HepG2 (cell line): Measurements from ENCODE around the gene TCF7L2. TPM values are rescaled to one million over a fixed set of nuclear protein-coding genes. Genes with fewer than 3 reads are reported as not detected.
A peak's percentile ranks its signal among the peaks of the same experiment; 100 is the strongest.

Experiments used
- ATAC-seq: fragments of 200-7000 bp; cut with Tn5 transposase; 3 replicates; pipeline ENCODE4 v1.9.1; 2020; ENCODE audit warnings: mild to moderate bottlenecking, moderate library complexity
- BruUV-seq: library from RNA; stranded (reverse); fragments of 400-500 nt; replicated peaks from 2 replicates; lab custom pipeline; 2021; lab: Mats Ljungman, UMichigan
- CTCF ChIA-PET: fragments of 300-600 bp; formaldehyde crosslinking; extraction: SDS; loops from one replicate; lab custom pipeline; 2021; ENCODE audit warnings: low total read pairs, inconsistent platforms, low intra/inter-chr PET ratio; lab: Yijun Ruan, JAX
- POLR2A ChIA-PET: fragments of 350-600 bp; sonication (Branson Sonifier 250); formaldehyde crosslinking; loops from one replicate; lab custom pipeline; 2020; ENCODE audit warnings: antibody characterized with exemption, inconsistent platforms; lab: Yijun Ruan, JAX
- DNase-seq: peaks from one replicate; pipeline ENCODE4 v3.0.0-alpha.2; 2015; ENCODE audit warnings: low spot score
- FAIRE-seq: peaks from 3 replicates; lab custom pipeline; 2011; peaks lifted over from hg19 to GRCh38; lab: Jason Lieb, UNC
- H2AFZ ChIP-seq: one replicate; pipeline ENCODE4 v1.6.1; 2011; ENCODE audit warnings: low read length, inconsistent platforms
- H3K27ac ChIP-seq: fragments of 300-600 bp; 3 replicates; pipeline ENCODE4 v1.8.0; 2011; ENCODE audit warnings: mixed run types, mild to moderate bottlenecking, mixed read lengths, low read length, inconsistent platforms; ENCODE audit not compliant: insufficient read depth; ENCODE audit errors: extremely low read length
- H3K27me3 ChIP-seq, 2 experiments: fragments of 200-600 bp in 1 of 2; 2 replicates in 1 of 2; 3 replicates in 1 of 2; pipeline versions ENCODE4 v1.6.0 to v1.8.0; 2011; ENCODE audit warnings: low read length in 2 of 2, mild to moderate bottlenecking in 2 of 2, moderate library complexity in 2 of 2, inconsistent platforms in 1 of 2; ENCODE audit not compliant: insufficient read depth in 2 of 2, control insufficient read depth in 1 of 2
- H3K36me3 ChIP-seq, 2 experiments: fragments of 200-600 bp in 1 of 2; replicated peaks in 1 of 2; 2 replicates in 1 of 2; 3 replicates in 1 of 2; pipeline versions ENCODE4 v1.5.1 to v1.8.0; 2011; ENCODE audit warnings: low read length in 2 of 2, inconsistent platforms in 1 of 2; ENCODE audit not compliant: insufficient read depth in 2 of 2, control insufficient read depth in 1 of 2
- H3K4me1 ChIP-seq: 2 replicates; pipeline ENCODE4 v1.5.1; 2012; ENCODE audit warnings: low read length, inconsistent platforms; ENCODE audit not compliant: insufficient read depth
- H3K4me2 ChIP-seq: 2 replicates; pipeline ENCODE4 v1.6.0; 2011; ENCODE audit warnings: low read depth, low read length, inconsistent platforms
- H3K4me3 ChIP-seq, 3 experiments: fragments of 200-600 bp in 1 of 3; sonication (generic), shearing (Covaris generic) in 1 of 3; replicated peaks in 1 of 3; 2 replicates each; pipeline ENCODE4 v1.5.1; 2011 to 2016; ENCODE audit warnings: low read length in 3 of 3, inconsistent platforms in 2 of 3, low read depth in 2 of 3, mild to moderate bottlenecking in 2 of 3, control low read depth in 1 of 3, mixed read lengths in 1 of 3; ENCODE audit not compliant: insufficient read depth in 1 of 3
- H3K79me2 ChIP-seq: one replicate; pipeline ENCODE4 v1.6.1; 2011; ENCODE audit warnings: low read length, inconsistent platforms; ENCODE audit not compliant: insufficient read depth
- H3K9ac ChIP-seq: 2 replicates; pipeline ENCODE4 v1.6.0; 2011; ENCODE audit warnings: mild to moderate bottlenecking, low read depth, low read length, inconsistent platforms; ENCODE audit not compliant: insufficient read depth
- H3K9me3 ChIP-seq: 2 replicates; pipeline ENCODE4 v1.5.1; 2012; ENCODE audit warnings: mild to moderate bottlenecking, low read length
- H4K20me1 ChIP-seq: 2 replicates; pipeline ENCODE4 v1.6.0; 2011; ENCODE audit warnings: inconsistent platforms, mild to moderate bottlenecking, low read length, moderate library complexity; ENCODE audit not compliant: insufficient read depth
- ATF7-NPFF ChIP-seq: sonication (generic); formaldehyde crosslinking; IDR thresholded peaks from 2 replicates; pipeline ENCODE4 v1.8.1; 2023; ENCODE audit warnings: mild to moderate bottlenecking, low read depth, missing genetic modification reagents, moderate library complexity
- BCL6 ChIP-seq: IDR thresholded peaks from 2 replicates; pipeline ENCODE4 v1.6.1; 2016; ENCODE audit warnings: missing genetic modification reagents, missing compliant biosample characterization
- JUNB ChIP-seq: sonication (generic); formaldehyde crosslinking; IDR thresholded peaks from 2 replicates; pipeline ENCODE4 v1.8.0; 2022; ENCODE audit warnings: missing genetic modification reagents, mild to moderate bottlenecking, borderline replicate concordance
- MEIS1 ChIP-seq: sonication (generic); formaldehyde crosslinking; IDR thresholded peaks from 2 replicates; pipeline ENCODE4 v1.9.0; 2021; ENCODE audit warnings: mild to moderate bottlenecking, missing genetic modification reagents, moderate library complexity, borderline replicate concordance
- POLR2AphosphoS5 ChIP-seq: IDR thresholded peaks from 2 replicates; pipeline ENCODE4 v1.6.1; 2012; ENCODE audit warnings: low read depth, low read length
- WGBS: methylation state at CpG from one replicate; pipeline ENCODE4 v1.1.6; 2017; ENCODE audit warnings: low lambda C conversion rate; 5-methylcytosine and 5-hydroxymethylcytosine counted together
- in situ Hi-C: cut with HindIII; loops from 2 replicates; pipeline ENCODE4 v1.10.0; 2017; ENCODE audit warnings: low pct_unique_long_range_greater_than_20kb; ENCODE audit not compliant: extremely low pct_ligation_motif_present
- intact Hi-C: fragments of 100-400 bp; cut with micrococcal nuclease; formaldehyde crosslinking; loops from one replicate; pipeline ENCODE4 v1.10.0; 2022; ENCODE audit not compliant: unreplicated experiment
- polyA plus RNA-seq, 8 experiments: library from polyadenylated mRNA; depleted of rRNA in 3 of 8; stranded (reverse) in 7 of 8; unstranded in 1 of 8; fragments of >200 nt; fragmentation: Illumina TruSeq in 4 of 8; extraction: Trizol in 4 of 8; gene quantifications; 2 replicates each; pipeline versions ENCODE4 v1.2.1 to v1.2.3, GENCODE V29; 2011 to 2016; ENCODE audit warnings: low read depth in 4 of 8, missing spikeins in 1 of 8, mixed read lengths in 1 of 8; ENCODE audit not compliant: insufficient read depth in 1 of 8
- total RNA-seq, 5 experiments: library from RNA; depleted of rRNA; stranded (reverse); fragments of >200 nt; fragmentation: Illumina TruSeq; extraction: Trizol; gene quantifications; 2 replicates each; pipeline ENCODE4 v1.2.3, GENCODE V29; 2016; ENCODE audit warnings: low read depth in 1 of 5
- TF ChIP-seq, protein P1 (sequence below): sonication (generic); formaldehyde crosslinking; IDR thresholded peaks from 2 replicates; pipeline ENCODE4 v1.4.0; 2020; ENCODE audit warnings: low read depth, missing genetic modification reagents

Gene TCF7L2
- total and polyA plus RNA-seq, 2 of the 13 experiments (the other 11 are each of a cell fraction or from before 2014, with no cell fraction given) = 3.9 to 13.7 TPM

DNA sequence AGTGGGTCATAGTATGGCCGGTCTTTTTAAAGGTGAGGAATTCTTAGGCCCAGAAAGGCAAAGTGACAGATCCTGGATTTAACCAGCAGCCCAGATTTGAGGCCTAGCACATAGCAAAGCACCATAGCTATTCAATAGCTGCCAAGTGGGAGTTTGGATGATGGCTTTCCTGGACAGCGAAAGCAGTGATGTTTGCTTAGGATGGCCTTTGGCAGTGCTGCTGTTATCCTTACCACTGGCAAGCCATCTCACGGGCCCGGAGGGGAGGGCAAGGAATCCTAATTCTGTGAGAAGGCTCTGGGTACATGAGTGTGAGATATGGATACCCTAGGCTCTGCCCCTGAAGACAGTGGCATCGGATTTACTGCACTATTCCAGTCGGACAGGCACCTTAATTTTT, 50.4 kb downstream of the TCF7L2 start:
- FAIRE-seq = no peak
- in situ Hi-C loops (no loop called here), intact Hi-C loops (no loop called here)

More for the DNA sequence above, 50.4 kb downstream of the TCF7L2 start:
- CTCF ChIA-PET = no interaction called here
- 97% methylated on average over 6 of the region's 6 CpGs for WGBS
- Histone ChIP-seq H3K9ac (no peak overlapping the region), H3K79me2 (peaks cover 95% of the 10 kb centered on the region), H3K4me1 (peaks cover 62% of the 10 kb centered on the region)
- ATAC-seq (no peak), DNase-seq (no peak)
- no peak for TF ChIP-seq ATF7-NPFF
- TF ChIP-seq MEIS1 = no peak
- TF ChIP-seq, protein P1, sequence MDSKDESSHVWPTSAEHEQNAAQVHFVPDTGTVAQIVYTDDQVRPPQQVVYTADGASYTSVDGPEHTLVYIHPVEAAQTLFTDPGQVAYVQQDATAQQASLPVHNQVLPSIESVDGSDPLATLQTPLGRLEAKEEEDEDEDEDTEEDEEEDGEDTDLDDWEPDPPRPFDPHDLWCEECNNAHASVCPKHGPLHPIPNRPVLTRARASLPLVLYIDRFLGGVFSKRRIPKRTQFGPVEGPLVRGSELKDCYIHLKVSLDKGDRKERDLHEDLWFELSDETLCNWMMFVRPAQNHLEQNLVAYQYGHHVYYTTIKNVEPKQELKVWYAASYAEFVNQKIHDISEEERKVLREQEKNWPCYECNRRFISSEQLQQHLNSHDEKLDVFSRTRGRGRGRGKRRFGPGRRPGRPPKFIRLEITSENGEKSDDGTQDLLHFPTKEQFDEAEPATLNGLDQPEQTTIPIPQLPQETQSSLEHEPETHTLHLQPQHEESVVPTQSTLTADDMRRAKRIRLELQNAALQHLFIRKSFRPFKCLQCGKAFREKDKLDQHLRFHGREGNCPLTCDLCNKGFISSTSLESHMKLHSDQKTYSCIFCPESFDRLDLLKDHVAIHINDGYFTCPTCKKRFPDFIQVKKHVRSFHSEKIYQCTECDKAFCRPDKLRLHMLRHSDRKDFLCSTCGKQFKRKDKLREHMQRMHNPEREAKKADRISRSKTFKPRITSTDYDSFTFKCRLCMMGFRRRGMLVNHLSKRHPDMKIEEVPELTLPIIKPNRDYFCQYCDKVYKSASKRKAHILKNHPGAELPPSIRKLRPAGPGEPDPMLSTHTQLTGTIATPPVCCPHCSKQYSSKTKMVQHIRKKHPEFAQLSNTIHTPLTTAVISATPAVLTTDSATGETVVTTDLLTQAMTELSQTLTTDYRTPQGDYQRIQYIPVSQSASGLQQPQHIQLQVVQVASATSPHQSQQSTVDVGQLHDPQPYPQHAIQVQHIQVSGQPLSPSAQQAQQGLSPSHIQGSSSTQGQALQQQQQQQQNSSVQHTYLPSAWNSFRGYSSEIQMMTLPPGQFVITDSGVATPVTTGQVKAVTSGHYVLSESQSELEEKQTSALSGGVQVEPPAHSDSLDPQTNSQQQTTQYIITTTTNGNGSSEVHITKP (CRISPR knock-in tag) = no peak
- no peak for TF ChIP-seq POLR2AphosphoS5
- TF ChIP-seq JUNB = no peak
- peak; percentile 46; the same call in 1 of the 2 replicates for TF ChIP-seq BCL6 (CRISPR knock-in tag)
- TF ChIP-seq, all 625 proteins: peak for 1
- Histone ChIP-seq H3K36me3 (peaks cover 9 to 41% of the 10 kb centered on the region in 2 experiments; a peak in 4 of 5 replicates), H4K20me1 (peaks cover 97% of the 10 kb centered on the region), H3K27ac (no peak overlapping the region), H3K27me3 (no peaks in the 10 kb centered on the region), H3K9me3 (no peaks in the 10 kb centered on the region), H2AFZ (no peak overlapping the region), H3K4me2 (no peak overlapping the region), H3K4me3 (no peak overlapping the region)
- POLR2A ChIA-PET = no interaction called here
- no TSS peak for BruUV-seq
